ENCODE results near the gene ERBB2.
"Not testable (repeated sequence)": the region's sequence is repeated elsewhere in the genome, so short reads cannot be mapped to it uniquely, and the experiment has no call there.

The ERBB2 gene

GRCh38 chr17:39705786-39706348 is 6.0 kb downstream of the ERBB2 start:
- DNase-seq: no peak

DNA sequence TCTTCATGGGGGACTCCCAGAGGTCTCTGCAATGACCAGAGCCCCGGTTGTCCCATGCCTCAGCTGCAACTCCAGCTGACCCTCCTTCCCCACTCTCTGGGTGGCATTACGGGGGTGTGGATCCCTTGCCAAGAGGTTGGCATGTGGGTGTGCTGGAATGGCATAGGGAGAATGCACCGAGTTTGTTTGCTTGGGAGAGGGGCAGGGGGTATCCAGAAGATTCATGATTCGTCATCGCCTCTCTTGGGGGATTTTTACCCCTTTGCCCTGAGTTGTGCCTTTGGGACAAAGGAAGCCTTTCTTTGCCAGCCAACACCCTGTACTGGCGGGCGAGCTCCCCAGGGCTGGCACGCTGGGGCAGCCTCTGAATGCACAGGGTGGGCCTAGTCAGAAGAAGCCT is 6.5 kb downstream of the ERBB2 start:
- DNase-seq: no peak

DNA sequence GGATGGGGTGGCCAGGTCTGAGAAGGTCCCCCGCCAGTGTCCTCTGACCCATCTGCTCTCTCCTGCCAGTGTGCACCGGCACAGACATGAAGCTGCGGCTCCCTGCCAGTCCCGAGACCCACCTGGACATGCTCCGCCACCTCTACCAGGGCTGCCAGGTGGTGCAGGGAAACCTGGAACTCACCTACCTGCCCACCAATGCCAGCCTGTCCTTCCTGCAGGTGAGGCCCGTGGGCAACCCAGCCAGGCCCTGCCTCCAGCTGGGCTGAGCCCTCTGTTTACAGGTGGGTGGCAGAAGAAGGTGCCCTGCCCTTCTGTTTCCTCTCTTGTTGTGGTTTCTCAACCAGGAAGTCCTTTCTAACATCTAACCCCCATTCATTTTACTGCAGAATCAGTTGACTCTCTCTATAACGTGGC is 7.1 kb downstream of the ERBB2 start:
- DNase-seq: no peak

- DNase-seq: no peak
These were observed 9.6 kb downstream of the ERBB2 start for GRCh38 chr17:39709319-39709997.

DNA sequence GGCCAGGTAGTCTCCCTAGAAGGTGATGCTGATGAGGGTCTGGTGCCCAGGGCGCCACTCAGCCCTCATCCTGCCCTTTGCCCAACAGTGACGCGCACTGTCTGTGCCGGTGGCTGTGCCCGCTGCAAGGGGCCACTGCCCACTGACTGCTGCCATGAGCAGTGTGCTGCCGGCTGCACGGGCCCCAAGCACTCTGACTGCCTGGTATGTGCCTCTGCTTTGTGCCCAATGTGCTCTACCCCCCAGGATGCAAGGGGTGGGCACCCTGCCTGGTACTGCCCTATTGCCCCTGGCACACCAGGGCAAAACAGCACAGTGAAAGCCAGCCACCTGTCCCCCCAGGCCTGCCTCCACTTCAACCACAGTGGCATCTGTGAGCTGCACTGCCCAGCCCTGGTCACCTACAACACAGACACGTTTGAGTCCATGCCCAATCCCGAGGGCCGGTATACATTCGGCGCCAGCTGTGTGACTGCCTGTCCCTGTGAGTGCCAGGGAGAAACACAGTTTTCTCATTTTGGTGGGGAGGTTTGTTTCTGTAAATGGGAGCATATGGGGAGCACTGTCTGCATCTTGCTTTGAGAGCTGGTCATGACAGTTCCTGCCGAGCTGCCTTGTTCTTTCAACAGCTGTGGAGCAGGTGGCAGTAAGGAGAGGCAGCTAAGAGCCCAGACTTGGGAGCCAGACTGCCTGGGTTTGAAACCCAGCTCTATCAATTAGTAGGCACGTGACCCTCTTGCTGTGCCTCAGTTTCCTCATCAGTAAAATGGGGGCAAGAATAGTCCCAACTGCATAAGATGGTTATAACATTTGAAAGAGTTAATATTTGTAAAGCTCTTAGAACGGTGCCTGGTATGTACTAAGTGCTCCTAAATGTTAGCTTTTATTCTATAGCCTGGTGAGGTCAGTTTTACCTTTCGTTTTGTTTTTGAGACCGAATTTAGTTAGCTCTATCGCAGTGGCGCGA is 10.4 kb downstream of the ERBB2 start:
- DNase-seq: no peak

GRCh38 chr17:39711071-39711470 is 11.2 kb downstream of the ERBB2 start:
- DNase-seq: not testable (repeated sequence)

DNA sequence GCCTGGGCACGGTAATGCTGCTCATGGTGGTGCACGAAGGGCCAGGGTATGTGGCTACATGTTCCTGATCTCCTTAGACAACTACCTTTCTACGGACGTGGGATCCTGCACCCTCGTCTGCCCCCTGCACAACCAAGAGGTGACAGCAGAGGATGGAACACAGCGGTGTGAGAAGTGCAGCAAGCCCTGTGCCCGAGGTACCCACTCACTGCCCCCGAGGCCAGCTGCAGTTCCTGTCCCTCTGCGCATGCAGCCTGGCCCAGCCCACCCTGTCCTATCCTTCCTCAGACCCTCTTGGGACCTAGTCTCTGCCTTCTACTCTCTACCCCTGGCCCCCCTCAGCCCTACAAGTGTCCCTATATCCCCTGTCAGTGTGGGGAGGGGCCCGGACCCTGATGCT is 12.0 kb downstream of the ERBB2 start:
- no peak for DNase-seq

DNA sequence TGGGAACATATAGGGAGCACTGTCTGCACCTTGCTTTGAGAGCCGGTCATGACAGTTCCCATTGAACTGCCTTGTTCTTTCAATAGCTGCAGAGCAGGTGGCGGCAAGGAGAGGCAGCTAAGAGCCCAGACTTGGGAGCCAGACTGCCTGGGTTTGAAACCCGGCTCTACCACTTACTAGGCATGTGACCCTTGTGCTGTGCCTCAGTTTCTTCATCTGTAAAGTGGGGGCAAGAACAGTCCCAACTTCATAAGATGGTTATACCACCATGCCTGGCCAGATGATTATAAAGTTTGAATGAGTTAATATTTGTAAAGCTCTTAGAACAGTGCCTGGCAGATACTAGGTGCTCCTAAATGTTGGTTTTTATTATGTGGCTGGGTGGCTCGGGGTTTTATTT is 14.4 kb downstream of the ERBB2 start:
- no peak for DNase-seq

DNA sequence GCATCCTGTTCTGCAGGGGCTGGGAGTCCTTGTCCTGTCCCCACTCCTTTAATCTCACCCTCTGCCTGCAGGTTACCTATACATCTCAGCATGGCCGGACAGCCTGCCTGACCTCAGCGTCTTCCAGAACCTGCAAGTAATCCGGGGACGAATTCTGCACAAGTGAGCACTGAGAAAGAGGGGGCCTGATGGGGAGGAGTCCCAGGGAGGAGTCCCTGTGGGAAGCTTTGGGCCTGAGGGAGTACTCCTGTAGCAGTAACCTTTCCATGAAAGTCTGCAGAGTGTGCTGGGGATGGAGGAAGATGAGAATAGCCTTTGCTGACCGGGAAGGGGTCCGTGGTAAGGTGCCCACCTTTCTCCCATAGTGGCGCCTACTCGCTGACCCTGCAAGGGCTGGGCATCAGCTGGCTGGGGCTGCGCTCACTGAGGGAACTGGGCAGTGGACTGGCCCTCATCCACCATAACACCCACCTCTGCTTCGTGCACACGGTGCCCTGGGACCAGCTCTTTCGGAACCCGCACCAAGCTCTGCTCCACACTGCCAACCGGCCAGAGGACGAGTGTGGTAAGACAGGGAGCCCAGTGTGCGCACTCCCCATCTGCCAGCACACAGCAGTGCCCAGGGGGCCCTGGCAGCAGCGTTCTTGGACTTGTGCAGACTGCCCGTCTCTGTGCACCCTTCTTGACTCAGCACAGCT is 15.7 kb downstream of the ERBB2 start:
- no peak for DNase-seq

- DNase-seq: no peak
These were observed 16.4 kb downstream of the ERBB2 start for GRCh38 chr17:39716073-39716818.

GRCh38 chr17:39716879-39717536 is 17.1 kb downstream of the ERBB2 start:
- no peak for DNase-seq

DNA sequence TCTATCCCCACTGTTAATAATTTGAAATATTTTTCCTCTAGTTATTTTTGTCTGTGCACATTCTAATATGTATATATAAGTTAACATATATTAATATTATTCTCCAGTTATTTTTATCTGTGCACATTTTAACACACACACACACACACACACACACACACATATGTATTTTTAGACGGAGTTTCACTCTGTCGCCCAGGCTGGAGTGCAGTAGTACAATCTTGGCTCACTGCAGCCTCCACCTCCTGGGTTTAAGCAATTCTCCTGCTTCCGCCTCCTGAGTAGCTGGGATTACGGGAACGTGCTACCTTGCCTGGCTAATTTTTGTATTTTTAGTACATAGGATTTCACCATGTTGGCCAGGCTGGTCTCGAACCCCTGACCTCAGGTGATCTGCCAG is 17.8 kb downstream of the ERBB2 start:
- no peak for DNase-seq

GRCh38 chr17:39719563-39720355 is 19.9 kb downstream of the ERBB2 start:
- no peak for DNase-seq

DNA sequence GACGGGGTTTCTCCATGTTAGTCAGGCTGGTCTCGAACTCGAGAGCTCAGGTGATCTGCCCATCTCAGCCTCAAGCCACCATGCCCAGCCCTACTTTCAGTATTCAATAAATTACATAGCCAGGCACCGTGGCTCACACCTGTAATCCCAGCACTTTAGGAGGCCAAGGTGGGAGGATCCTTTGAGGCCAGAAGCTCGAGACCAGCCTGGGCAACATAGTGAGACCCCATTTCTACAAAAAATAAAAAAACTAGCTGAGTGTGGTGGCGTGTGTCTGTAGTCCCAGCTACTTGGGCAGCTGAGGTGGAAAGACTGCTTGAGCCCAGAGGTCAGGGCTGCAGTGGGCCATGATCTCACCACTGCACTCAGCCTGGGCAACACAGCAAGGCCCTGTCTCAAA is 22.2 kb downstream of the ERBB2 start:
- DNase-seq: no peak

GRCh38 chr17:39722965-39723848 is 23.3 kb downstream of the ERBB2 start:
- DNase-seq: no peak

GRCh38 chr17:39724731-39725130 is 24.9 kb downstream of the ERBB2 start:
- no peak for DNase-seq

DNA sequence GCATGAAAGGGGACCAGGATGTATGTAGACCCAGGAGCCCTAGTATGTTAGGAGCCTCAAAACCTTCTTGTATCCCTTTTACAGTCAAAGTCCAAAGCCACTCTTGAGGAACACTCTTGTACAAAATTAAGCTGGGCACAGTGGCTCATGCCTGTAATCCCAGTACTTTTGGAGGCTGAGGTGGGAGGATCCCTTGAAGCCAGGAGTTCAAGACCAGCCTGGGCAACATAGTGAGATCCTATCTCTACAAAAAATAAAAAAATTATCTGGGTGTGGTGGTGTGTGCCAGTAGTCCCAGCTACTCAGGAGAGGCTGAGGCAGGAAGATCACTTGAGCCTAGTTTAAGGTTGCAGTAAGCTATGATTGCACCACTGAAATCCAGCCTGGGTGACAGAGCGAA is 26.1 kb downstream of the ERBB2 start:
- not testable (repeated sequence) for DNase-seq

DNA sequence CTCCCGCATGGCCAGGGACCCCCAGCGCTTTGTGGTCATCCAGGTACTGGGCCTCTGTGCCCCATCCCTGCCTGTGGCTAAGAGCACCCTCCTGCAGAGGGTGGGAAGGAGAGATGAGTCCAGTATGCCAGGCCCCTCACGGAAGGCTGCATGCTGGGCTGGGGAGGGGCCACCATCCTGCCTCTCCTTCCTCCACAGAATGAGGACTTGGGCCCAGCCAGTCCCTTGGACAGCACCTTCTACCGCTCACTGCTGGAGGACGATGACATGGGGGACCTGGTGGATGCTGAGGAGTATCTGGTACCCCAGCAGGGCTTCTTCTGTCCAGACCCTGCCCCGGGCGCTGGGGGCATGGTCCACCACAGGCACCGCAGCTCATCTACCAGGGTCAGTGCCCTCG is 26.8 kb downstream of the ERBB2 start:
- DNase-seq: no peak

GRCh38 chr17:39727556-39727955 is 27.7 kb downstream of the ERBB2 start:
- no peak for DNase-seq

DNA sequence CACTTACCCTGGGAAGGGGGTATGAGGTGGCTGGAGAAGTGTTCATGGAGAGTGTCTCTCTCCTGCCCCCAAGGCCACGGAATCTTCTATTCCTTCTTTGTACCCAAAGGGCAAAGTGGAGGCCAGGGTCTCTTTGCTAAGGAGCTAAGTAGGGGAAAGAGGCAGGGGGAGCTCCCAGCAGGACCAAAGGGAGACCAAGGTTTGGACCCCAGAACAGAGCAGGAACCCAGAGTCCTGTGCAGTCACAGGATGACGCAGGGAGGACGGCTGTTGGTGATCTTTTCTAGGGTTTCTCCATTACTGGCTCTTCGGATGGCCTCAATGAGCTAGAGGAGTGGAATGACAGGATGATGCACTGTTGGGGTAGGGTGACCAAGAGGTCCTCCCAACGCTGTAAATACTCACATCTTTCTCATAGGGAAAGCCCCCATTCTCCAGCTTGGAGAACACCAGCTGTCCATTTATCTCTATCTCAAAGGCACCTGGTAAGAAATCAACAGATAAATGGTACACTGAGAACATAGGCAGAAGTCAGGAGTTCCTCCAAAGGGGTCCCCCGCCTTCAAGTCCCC is 29.5 kb downstream of the ERBB2 start:
- DNase-seq: no peak

Data from NCI-H2171 (cell line).